KOPT-K1 (cell line): Measurements from ENCODE around the gene BCO2.

Experiments
- H3K27ac ChIP-seq: fragments of 200-600 bp; sonication (generic); 2 replicates; pipeline ENCODE4 v1.5.1; 2016; ENCODE audit warnings: antibody characterized with exemption, mild to moderate bottlenecking, low read depth, low read length; ENCODE audit not compliant: poor library complexity, severe bottlenecking
- H3K36me3 ChIP-seq: fragments of 200-600 bp; sonication (generic); 2 replicates; pipeline ENCODE4 v1.5.1; 2017; ENCODE audit warnings: antibody characterized with exemption, mild to moderate bottlenecking, low read length, moderate library complexity; ENCODE audit not compliant: insufficient read depth
- H3K9me3 ChIP-seq: fragments of 200-600 bp; sonication (generic); 2 replicates; pipeline ENCODE4 v1.5.1; 2017; ENCODE audit warnings: antibody characterized with exemption, low read length, mild to moderate bottlenecking; ENCODE audit not compliant: insufficient read depth, poor library complexity, severe bottlenecking

Gene BCO2

GRCh38 chr11:112174789-112175598, at the start of gene BCO2:
Gene BCO2, plus strand, starts transcription at chr11:112175512. Its CDS starts 90 bp downstream, at chr11:112175602.
- no peak within 1 kb of the TSS for H3K27ac ChIP-seq
- H3K36me3 ChIP-seq = no peaks in the 10 kb centered on the region
- no peaks in the 10 kb centered on the region for H3K9me3 ChIP-seq

DNA sequence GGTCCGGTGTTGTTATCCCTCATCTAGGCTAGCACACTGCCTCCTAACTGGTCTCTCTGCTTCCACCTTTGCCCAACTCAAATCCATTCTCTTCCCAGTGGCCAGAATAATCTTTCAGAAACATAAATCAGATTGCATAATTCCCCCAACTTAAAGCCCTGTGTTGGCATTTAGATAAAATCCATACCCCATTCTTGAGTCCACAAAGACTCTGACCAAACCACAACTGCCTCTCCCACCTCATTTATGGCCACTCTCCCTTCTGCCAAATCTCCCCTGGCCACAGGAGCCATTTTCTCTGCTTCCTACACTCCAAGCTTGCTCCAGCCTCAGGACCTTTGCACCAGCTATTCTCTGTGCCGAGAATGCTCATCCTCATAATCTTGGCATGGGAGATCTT, 48.3 kb upstream of the BCO2 start:
- Histone ChIP-seq H3K36me3 (no peaks in the 10 kb centered on the region), H3K27ac (no peak overlapping the region), H3K9me3 (no peaks in the 10 kb centered on the region)

DNA sequence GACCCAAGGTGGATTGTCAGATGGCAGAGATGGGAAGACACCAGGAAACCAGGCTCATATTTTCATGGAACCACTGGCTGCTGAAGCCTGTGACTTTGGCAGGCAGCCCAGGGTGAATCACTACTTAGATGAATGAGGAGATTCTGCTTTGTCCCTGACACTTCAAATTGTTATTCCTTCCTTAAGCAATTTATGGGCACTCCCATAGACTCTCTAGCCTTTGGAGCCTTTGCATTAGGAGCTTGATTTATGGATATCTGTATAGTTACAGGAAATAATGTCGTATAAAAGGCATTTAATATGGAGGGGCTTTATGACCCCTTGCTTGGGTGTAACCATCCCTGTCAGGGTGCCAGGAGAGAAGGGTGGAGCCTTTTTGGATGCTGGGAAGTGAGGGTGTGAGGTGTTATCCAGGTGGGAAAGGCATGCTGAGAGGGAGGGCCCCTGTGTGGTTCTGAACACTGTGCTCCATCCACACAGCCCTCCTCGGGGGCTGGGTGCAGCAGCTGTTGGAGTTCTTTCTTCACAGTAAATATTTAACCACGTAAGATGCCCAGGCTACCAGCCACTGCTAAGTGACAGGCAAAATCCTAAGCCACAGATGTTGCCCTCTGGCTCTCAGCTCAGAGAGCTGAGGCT, 46.7 kb upstream of the BCO2 start:
- Histone ChIP-seq H3K27ac (no peak overlapping the region), H3K9me3 (no peaks in the 10 kb centered on the region), H3K36me3 (no peaks in the 10 kb centered on the region)

- H3K36me3 ChIP-seq = no peaks in the 10 kb centered on the region
- no peaks in the 10 kb centered on the region for H3K9me3 ChIP-seq
- no peak overlapping the region for H3K27ac ChIP-seq
Measured at GRCh38 chr11:112129656-112130055, 45.7 kb upstream of the BCO2 start.

DNA sequence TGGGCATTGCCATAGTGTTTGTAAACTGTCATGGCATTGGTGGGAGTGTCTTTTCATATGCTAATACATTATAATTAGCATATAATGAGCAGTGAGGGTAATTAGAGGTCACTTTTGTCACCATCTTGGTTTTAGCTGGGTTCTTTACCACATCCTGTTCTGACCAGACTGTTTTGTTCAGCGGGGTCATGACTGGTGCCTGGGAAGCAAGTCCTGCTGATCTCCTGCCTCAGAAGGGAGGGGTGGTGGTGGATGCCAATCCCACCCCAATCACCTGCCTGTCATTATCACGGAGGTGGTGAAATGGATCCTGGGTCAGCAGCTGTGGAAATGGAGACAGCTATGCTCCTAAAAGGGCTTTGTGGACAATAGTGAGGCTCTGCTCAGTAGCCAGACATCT, 42.6 kb upstream of the BCO2 start:
- Histone ChIP-seq H3K36me3 (no peaks in the 10 kb centered on the region), H3K9me3 (no peaks in the 10 kb centered on the region), H3K27ac (no peak overlapping the region)

DNA sequence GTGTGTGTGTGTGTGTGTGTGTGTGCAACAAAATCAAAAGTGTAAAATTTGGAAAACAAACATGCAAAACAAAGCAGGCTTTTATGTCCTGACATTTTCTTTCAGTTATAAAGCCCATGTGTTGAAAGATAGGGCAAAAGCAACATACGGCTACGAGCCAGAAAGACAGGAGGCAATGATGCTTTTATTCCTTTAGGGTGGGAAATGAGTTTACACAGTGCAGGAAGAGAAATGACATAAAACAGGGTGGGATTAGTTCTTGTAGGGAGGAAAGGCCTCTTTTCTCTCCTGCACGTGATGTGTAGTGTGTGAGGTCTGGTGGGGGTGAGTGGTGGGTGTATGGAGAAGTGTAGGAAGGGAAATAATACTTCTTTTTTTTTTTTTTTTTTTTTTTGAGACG, 40.8 kb upstream of the BCO2 start:
- no peak overlapping the region for H3K27ac ChIP-seq
- H3K9me3 ChIP-seq = no peaks in the 10 kb centered on the region
- no peaks in the 10 kb centered on the region for H3K36me3 ChIP-seq

DNA sequence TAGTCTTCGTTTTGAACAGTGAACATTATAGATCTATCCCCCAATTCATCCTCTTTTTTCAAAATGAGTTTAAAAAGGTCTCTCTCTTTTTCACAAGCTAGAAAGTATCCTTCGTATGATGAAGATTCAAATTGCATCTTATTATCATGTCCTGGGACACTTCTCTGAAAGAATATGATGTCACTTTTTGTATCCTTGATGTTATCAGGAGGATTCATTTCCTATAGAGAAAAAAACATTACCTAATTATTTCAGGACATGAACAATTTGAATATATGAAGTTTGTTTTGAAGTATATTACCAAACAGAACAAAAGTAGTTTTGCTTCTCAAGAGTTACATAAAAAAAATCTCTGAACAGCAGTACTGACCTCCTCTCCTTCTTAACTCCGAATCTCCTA, 31.7 kb upstream of the BCO2 start:
- Histone ChIP-seq H3K36me3 (no peaks in the 10 kb centered on the region), H3K9me3 (peaks cover 6% of the 10 kb centered on the region), H3K27ac (no peak overlapping the region)

GRCh38 chr11:112150517-112150916, 24.8 kb upstream of the BCO2 start:
- Histone ChIP-seq H3K27ac (no peak overlapping the region), H3K9me3 (no peaks in the 10 kb centered on the region), H3K36me3 (no peaks in the 10 kb centered on the region)

GRCh38 chr11:112156153-112156955, 19.0 kb upstream of the BCO2 start:
- Histone ChIP-seq H3K9me3 (no peaks in the 10 kb centered on the region), H3K27ac (no peak overlapping the region), H3K36me3 (no peaks in the 10 kb centered on the region)

- H3K27ac ChIP-seq = no peak overlapping the region
- no peaks in the 10 kb centered on the region for H3K36me3 ChIP-seq
- no peaks in the 10 kb centered on the region for H3K9me3 ChIP-seq
Measured at GRCh38 chr11:112156956-112157766, 18.2 kb upstream of the BCO2 start.

- Histone ChIP-seq H3K27ac (no peak overlapping the region), H3K9me3 (no peaks in the 10 kb centered on the region), H3K36me3 (no peaks in the 10 kb centered on the region)
Measured at GRCh38 chr11:112159098-112160065, 15.9 kb upstream of the BCO2 start.

GRCh38 chr11:112160091-112160848, 15.0 kb upstream of the BCO2 start:
- Histone ChIP-seq H3K36me3 (no peaks in the 10 kb centered on the region), H3K9me3 (no peaks in the 10 kb centered on the region), H3K27ac (no peak overlapping the region)

DNA sequence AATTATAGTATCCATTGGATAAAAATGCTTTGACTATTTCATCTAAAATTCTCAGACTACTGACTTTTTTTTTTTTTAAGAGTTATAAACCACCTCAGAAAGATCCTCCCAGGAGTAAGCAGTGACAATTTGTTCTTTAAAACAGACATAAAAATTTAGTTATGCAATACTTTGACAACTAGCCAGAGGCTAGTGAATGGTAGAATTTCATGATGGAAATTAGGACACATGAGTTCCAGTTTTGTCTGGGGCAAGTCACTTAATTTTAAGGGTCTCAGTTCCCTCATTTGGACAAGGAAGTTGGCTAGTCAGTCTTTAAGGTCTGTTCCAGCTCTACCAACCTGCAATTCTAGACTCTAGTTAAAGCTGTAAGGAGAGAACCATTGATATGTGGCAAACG, 14.3 kb upstream of the BCO2 start:
- Histone ChIP-seq H3K36me3 (no peaks in the 10 kb centered on the region), H3K27ac (no peak overlapping the region), H3K9me3 (no peaks in the 10 kb centered on the region)
